ENCODE results near the gene PROSER1. TPM values are rescaled to one million over a fixed set of nuclear protein-coding genes. Genes with fewer than 3 reads are reported as not detected.

The PROSER1 gene
- total RNA-seq, 1 donor from 2014 or later: 60.7 TPM

GRCh38 chr13:39056018-39056417 is 18.1 kb upstream of the PROSER1 start:
- no peaks in the 10 kb centered on the region for H3K9me3 ChIP-seq
- no peak for DNase-seq (ENCODE audit: low spot score in 2 of 2)
- no peaks in the 10 kb centered on the region for H3K36me3 ChIP-seq
- TF ChIP-seq CTCF (IDR thresholded peaks at IDR 0.05): no peak
- intact Hi-C loops (cut with DNase I): no loop called here
- H3K4me1 ChIP-seq: no peaks in the 10 kb centered on the region
- H3K4me3 ChIP-seq: no peak overlapping the region
- H3K27ac ChIP-seq: no peak overlapping the region
- H3K27me3 ChIP-seq: no peaks in the 10 kb centered on the region

GRCh38 chr13:39054112-39054511 is 16.2 kb upstream of the PROSER1 start:
- H3K27ac ChIP-seq: no peak overlapping the region
- no peaks in the 10 kb centered on the region for H3K4me1 ChIP-seq
- DNase-seq (ENCODE audit: low spot score in 2 of 2): no peak
- no peaks in the 10 kb centered on the region for H3K9me3 ChIP-seq
- H3K27me3 ChIP-seq: no peaks in the 10 kb centered on the region
- intact Hi-C loops (cut with DNase I): loop anchor here (5.0 kb wide), 1 partner anchor 623 kb away; no protein-coding TSS in a partner anchor
- H3K4me3 ChIP-seq: no peak overlapping the region
- peaks cover 0 to 5% of the 10 kb centered on the region in 2 donors for H3K36me3 ChIP-seq
- no peak for TF ChIP-seq CTCF (IDR thresholded peaks at IDR 0.05)

GRCh38 chr13:39052944-39053343 is 15.1 kb upstream of the PROSER1 start:
- intact Hi-C loops (cut with DNase I): loop anchor here (5.0 kb wide), 1 partner anchor 624 kb away; no protein-coding TSS in a partner anchor
- Histone ChIP-seq H3K36me3 (peaks cover 0 to 5% of the 10 kb centered on the region in 2 donors), H3K9me3 (no peaks in the 10 kb centered on the region), H3K27ac (no peak overlapping the region), H3K4me3 (no peak overlapping the region), H3K4me1 (no peaks in the 10 kb centered on the region), H3K27me3 (no peaks in the 10 kb centered on the region)
- TF ChIP-seq CTCF (IDR thresholded peaks at IDR 0.05): no peak
- no peak for DNase-seq (ENCODE audit: low spot score in 2 of 2)

GRCh38 chr13:39051157-39051556 is 13.3 kb upstream of the PROSER1 start:
- Histone ChIP-seq H3K27me3 (no peaks in the 10 kb centered on the region), H3K27ac (no peak overlapping the region), H3K4me3 (no peak overlapping the region), H3K4me1 (no peaks in the 10 kb centered on the region), H3K9me3 (no peaks in the 10 kb centered on the region), H3K36me3 (peaks cover 0 to 11% of the 10 kb centered on the region in 2 donors)
- peak in 2 of 3 experiments; percentile 31 to 46 for TF ChIP-seq CTCF (IDR thresholded peaks at IDR 0.05)
- intact Hi-C loops (cut with DNase I): loop anchor here (2.0 to 5.0 kb wide), 2 partner anchors 566 to 626 kb away; no protein-coding TSS in a partner anchor
- DNase-seq (ENCODE audit: low spot score in 2 of 2): no peak

- no peaks in the 10 kb centered on the region for H3K9me3 ChIP-seq
- H3K4me1 ChIP-seq: no peaks in the 10 kb centered on the region
- H3K36me3 ChIP-seq: peaks cover 4 to 19% of the 10 kb centered on the region in 2 donors
- H3K27me3 ChIP-seq: no peaks in the 10 kb centered on the region
- no peak overlapping the region for H3K4me3 ChIP-seq
- H3K27ac ChIP-seq: no peak overlapping the region
- TF ChIP-seq CTCF (IDR thresholded peaks at IDR 0.05): no peak
- intact Hi-C loops (cut with DNase I): no loop called here
- DNase-seq (ENCODE audit: low spot score in 2 of 2): no peak
These were observed 11.4 kb upstream of the PROSER1 start for GRCh38 chr13:39049274-39049673.

- no peaks in the 10 kb centered on the region for H3K9me3 ChIP-seq
- no peak for DNase-seq (ENCODE audit: low spot score in 2 of 2)
- H3K36me3 ChIP-seq: peaks cover 4 to 22% of the 10 kb centered on the region in 2 donors
- no peaks in the 10 kb centered on the region for H3K4me1 ChIP-seq
- intact Hi-C loops (cut with DNase I): no loop called here
- no peak for TF ChIP-seq CTCF (IDR thresholded peaks at IDR 0.05)
- no peaks in the 10 kb centered on the region for H3K27me3 ChIP-seq
- H3K4me3 ChIP-seq: no peak overlapping the region
- H3K27ac ChIP-seq: no peak overlapping the region
These were observed 10.9 kb upstream of the PROSER1 start for GRCh38 chr13:39048806-39049205.
